ENCODE data around the gene TP53INP2.
"Not testable (repeated sequence)": the region's sequence is repeated elsewhere in the genome, so short reads cannot be mapped to it uniquely, and the experiment has no call there.

The TP53INP2 gene, protein sequence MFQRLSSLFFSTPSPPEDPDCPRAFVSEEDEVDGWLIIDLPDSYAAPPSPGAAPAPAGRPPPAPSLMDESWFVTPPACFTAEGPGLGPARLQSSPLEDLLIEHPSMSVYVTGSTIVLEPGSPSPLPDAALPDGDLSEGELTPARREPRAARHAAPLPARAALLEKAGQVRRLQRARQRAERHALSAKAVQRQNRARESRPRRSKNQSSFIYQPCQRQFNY

DNA sequence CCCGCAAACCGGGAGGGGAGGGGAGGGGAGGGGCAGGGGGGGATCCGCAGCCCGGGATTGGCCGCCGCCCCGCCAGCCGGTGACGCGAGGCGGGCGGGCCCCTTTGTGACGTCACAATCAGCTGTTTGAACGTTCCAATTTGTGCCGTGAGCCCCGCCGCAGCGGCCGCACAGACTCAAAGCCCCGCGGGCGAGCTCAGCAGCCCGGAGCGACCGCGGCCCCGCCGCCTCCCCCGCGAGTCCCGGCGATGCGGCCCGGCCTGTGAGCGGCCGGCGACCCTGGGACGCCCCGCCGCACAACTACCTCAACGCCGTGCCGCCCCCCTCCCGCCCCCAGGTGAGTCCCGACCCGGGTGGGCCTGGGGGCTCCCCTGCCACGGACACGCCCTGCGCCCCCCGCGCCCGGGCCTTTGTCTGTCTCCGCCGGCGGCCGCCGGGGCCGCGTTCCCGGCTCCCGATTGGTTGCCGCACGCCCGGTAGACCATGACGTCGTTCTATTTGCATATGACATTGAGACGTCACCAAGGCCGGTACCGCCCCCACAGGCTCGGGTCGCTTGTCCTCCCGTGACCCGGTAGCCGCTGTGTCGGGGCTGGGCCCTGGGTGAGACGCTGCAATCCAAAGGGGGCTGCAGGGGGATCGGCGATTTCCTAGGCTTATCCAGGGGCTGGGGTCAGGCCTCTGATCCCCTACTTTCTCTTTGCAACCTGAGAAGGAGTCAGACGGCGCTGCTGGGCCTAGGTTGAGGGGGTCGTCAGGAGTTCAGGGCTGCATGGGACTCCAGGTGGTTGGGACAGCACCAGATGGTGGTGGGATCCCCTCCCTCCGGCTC lies at the start of gene TP53INP2:
Gene TP53INP2 (plus strand): TSS at position 168 of the 831 bp plus-strand sequence. CDS start 4,396 bp downstream, outside the sequence.
- TF ChIP-seq, protein P1, sequence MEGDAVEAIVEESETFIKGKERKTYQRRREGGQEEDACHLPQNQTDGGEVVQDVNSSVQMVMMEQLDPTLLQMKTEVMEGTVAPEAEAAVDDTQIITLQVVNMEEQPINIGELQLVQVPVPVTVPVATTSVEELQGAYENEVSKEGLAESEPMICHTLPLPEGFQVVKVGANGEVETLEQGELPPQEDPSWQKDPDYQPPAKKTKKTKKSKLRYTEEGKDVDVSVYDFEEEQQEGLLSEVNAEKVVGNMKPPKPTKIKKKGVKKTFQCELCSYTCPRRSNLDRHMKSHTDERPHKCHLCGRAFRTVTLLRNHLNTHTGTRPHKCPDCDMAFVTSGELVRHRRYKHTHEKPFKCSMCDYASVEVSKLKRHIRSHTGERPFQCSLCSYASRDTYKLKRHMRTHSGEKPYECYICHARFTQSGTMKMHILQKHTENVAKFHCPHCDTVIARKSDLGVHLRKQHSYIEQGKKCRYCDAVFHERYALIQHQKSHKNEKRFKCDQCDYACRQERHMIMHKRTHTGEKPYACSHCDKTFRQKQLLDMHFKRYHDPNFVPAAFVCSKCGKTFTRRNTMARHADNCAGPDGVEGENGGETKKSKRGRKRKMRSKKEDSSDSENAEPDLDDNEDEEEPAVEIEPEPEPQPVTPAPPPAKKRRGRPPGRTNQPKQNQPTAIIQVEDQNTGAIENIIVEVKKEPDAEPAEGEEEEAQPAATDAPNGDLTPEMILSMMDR (IDR thresholded peaks at IDR 0.05; ENCODE audit: low read depth, low read length, missing control alignments), result no peak
- H3K4me3 ChIP-seq (replicated peaks; ENCODE audit: low read depth, low read length), result peak within 1 kb of the TSS; percentile 56
- DNase-seq (ENCODE audit: extremely low read depth, low read depth), result peak; percentile 31

DNA sequence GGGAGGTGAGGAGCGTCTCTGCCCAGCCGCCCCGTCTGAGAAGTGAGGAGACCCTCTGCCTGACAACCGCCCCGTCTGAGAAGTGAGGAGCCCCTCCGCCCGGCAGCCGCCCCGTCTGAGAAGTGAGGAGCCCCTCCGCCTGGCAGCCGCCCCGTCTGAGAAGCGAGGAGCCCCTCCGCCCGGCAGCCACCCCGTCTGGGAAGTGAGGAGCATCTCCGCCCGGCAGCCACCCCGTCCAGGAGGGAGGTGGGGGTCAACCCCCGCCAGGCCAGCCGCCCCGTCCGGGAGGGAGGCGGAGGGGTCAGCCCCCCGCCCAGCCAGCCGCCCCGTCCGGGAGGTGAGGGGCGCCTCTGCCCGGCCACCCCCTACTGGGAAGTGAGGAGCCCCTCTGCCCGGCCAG lies 45.5 kb upstream of the TP53INP2 start:
- DNase-seq (ENCODE audit: extremely low read depth, low read depth), result not testable (repeated sequence)

DNA sequence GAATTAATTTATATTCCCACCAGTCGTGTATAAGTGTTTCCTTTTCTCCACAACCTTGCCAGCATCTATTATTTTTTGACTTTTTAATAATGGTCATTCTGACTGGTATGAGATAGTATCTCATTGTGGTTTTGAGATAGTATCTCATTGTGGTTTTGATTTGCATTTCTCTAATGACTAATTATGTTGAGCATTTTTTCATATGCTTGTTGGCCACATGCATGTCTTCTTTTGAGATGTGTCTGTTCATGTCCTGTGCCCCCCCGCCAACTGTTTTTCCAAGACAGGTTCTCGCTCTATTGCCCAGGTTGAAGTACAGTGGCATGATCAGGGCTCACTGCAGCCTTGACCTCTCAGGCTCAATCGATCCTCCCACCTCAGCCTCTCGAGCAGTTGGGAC lies 42.3 kb upstream of the TP53INP2 start:
- DNase-seq (ENCODE audit: extremely low read depth, low read depth), result not testable (repeated sequence)

More for the DNA sequence above, 45.5 kb upstream of the TP53INP2 start:
- not testable (repeated sequence) for H3K4me3 ChIP-seq (replicated peaks; ENCODE audit: low read depth, low read length)

DNA sequence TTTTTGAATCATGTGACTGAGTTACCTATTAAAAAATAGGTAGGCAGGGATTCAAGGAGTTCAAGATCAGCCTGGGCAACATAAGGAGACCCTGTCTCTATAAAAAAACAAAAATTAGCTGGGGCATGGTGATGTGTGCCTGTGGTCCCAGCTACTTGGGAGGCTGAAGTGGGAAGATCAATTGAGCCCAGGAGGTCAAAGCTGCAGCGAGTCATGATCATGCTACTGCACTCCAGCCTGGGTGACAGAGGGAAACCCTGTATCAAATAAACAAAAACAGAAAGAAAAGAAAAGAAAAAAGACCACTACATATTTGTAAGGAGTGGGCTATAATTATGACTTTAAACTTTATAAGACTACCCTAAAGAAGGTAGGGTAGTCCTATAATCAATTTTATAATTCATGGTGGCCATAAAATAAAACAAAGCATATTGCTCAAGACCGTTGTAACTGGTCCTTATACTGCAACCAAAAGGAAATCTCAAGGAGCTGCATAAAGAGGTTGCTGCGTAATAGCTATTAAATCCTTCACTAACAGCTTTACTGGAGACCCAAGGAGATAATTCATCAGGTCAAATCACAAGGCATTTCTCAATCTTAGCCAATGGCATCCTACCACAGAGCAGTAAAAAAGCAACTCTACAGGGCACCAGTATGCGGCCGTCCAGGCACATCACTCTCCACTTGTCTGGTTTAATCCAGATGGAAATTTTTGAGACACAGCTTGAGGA lies 40.8 kb upstream of the TP53INP2 start:
- TF ChIP-seq, protein P1 (IDR thresholded peaks at IDR 0.05; ENCODE audit: low read depth, low read length, missing control alignments), result no peak
- no peak for DNase-seq (ENCODE audit: extremely low read depth, low read depth)
- H3K4me3 ChIP-seq (replicated peaks; ENCODE audit: low read depth, low read length), result no peak overlapping the region

More for the DNA sequence above, 42.3 kb upstream of the TP53INP2 start:
- H3K4me3 ChIP-seq (replicated peaks; ENCODE audit: low read depth, low read length), result not testable (repeated sequence)

DNA sequence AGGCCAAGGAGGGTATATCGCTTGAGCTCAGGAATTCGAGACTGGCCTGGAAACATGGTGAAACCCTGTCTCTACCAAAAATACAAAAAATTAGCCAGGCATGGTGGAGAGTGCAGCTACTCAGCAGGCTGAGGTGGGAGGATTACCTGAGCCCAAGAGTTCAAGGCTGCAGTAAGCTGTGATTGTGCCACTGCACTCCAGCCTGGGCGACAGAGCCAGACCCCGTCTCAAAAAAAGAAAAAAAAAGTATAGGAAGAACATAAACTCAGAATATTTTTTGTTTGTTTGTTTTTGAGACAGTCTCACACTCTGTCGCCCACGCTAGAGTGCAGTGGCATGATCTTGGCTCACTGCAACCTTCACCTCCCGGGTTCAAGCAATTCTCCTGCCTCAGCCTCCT lies 39.4 kb upstream of the TP53INP2 start:
- not testable (repeated sequence) for H3K4me3 ChIP-seq (replicated peaks; ENCODE audit: low read depth, low read length); DNase-seq (ENCODE audit: extremely low read depth, low read depth)

DNA sequence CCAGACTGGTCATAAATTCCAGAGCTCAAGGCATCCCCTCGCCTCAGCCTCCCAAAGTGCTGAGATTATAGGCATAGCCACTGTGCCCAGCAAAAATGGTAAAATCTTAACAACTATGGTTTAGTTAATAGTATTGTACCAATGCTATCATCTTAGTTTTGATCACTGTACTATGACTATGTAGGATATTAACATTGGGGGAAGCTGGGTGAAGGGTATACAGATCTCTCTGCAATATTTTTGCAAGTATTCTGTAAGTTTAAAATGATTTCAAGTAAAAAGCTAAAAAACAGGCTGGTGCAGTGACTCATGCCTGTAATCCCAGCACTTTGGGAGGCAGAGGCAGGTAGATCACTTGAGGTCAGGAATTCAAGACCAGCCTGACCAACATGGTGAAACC lies 35.0 kb upstream of the TP53INP2 start:
- DNase-seq (ENCODE audit: extremely low read depth, low read depth), result no peak
- no peak overlapping the region for H3K4me3 ChIP-seq (replicated peaks; ENCODE audit: low read depth, low read length)
- TF ChIP-seq, protein P1 (IDR thresholded peaks at IDR 0.05; ENCODE audit: low read depth, low read length, missing control alignments), result no peak

DNA sequence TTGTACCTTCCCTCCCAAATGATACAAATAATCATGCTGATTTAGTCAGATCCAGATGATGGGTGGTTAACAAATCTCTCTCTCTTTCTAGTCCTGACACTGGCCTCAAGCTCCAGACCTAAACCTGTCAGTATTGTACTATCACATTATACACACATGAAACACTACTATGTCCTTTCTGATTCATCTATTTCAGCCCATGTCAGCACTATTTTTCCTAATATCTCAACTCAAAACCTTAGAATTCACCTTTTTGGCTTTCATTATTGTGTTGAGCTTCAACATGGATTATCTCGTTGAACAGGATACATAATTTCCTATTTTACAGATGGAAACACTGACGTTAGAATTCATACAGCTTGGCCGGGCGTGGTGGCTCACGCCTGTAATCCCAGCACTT lies 30.7 kb upstream of the TP53INP2 start:
- TF ChIP-seq, protein P1 (IDR thresholded peaks at IDR 0.05; ENCODE audit: low read depth, low read length, missing control alignments), result no peak
- no peak for DNase-seq (ENCODE audit: extremely low read depth, low read depth)
- no peak overlapping the region for H3K4me3 ChIP-seq (replicated peaks; ENCODE audit: low read depth, low read length)

DNA sequence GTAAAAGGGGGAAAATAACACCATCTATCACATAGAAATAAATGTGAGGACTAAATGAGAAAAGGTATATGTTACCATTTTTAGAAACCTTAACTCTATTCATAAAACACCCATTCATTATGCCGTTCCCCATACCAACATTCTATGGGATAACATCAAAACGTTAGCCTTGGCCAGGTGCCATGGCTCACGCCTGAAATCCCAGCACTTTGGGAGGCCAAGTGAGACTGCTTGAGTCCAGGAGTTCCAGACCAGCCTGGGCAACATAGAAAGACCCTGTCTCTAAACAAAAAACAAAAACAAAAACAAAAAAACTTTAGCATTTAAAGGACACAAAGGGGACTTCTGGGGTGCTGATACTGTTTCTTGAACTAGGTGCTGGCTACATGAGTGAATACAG lies 28.6 kb upstream of the TP53INP2 start:
- DNase-seq (ENCODE audit: extremely low read depth, low read depth), result no peak
- TF ChIP-seq, protein P1 (IDR thresholded peaks at IDR 0.05; ENCODE audit: low read depth, low read length, missing control alignments), result no peak
- H3K4me3 ChIP-seq (replicated peaks; ENCODE audit: low read depth, low read length), result peak overlapping the region; percentile 67; the same call in 1 of the 2 replicates

Measured in HFF-Myc (cell line).